ENCODE data around the gene RASD2. TPM values are rescaled to one million over a fixed set of nuclear protein-coding genes. Genes with fewer than 3 reads are reported as not detected.

Gene RASD2
- total RNA-seq, 2 experiments from 2014 or later = not detected

DNA sequence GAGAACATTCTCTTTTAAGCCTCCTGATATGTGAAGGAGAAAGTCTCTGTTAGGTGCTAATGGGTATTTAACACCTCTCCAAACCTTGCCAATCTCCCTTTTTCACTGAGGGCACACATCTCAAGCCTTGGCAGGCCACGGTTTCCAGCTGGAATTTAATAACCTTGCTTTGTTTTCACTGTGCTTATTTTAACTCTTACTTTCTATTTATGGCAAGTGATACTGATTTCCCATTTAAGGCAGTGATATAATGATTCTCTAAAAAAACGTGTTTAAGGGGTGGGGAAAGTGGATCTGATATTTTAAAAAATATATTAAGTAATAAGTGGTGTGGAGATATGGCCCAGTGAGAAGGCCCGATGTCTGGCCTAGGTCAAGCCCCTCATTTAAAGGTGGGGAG lies 1.1 kb upstream of the RASD2 start:
- CTCF ChIA-PET = interaction anchor here (1.8 to 2.8 kb wide), 2 partner anchors 13 to 526 kb away, joined by 4 to 11 read pairs; no protein-coding TSS in a partner anchor

DNA sequence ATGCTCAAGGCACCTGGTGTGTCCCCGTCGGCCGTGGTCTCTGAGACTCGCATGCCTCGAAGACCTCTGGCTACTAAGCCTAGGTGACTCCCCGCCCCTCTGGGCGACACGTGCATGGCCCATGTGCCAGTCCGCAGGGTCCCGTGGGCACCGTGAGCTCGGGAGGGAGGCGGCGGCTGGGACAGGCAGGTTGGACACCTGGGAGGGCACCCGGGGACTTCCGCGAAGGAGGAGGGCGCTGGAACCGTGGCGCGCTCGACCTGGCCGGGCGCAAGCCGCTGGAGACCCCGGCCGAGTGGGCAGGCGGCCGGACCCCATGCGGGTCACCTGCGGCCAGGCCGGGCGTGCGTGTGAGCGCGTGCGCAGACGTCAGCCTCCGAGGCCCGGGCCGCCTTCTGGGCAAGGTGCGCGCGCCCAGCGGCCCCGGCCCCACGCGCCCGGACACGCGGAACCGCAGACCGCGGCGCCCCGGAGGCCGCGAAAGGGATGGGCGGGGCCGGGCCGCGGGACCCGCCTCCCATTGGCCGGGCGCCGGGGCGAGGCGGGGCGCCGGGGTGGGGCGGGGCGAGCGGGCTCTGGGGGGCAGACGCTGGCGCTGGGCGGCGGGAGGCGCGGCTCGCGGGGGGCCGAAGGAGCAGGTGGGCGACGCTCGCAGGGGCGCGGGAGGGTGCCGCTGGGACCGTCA lies 579 bp upstream of the RASD2 start:
- H3K27ac Mint-ChIP-seq = no peak overlapping the region
- DNase-seq = peak; percentile 46
- H3K4me3 Mint-ChIP-seq = peak overlapping the region; percentile 63
- no peaks in the 10 kb centered on the region for H3K9me3 Mint-ChIP-seq
- H3K36me3 Mint-ChIP-seq (ENCODE audit: low read depth) = no peaks in the 10 kb centered on the region
- ChIA-PET CTCF (interaction anchor here (1.7 to 1.8 kb wide), 2 partner anchors 13 to 526 kb away, joined by 4 to 6 read pairs; no protein-coding TSS in a partner anchor), POLR2A (no interaction called here)
- H3K4me1 Mint-ChIP-seq = peaks cover 4% of the 10 kb centered on the region
- peaks cover 42% of the 10 kb centered on the region for H3K27me3 Mint-ChIP-seq

More for the DNA sequence above, 1.1 kb upstream of the RASD2 start:
- POLR2A ChIA-PET = no interaction called here
- Mint-ChIP-seq H3K27me3 (peaks cover 40% of the 10 kb centered on the region), H3K36me3 (ENCODE audit: low read depth) (no peaks in the 10 kb centered on the region), H3K4me1 (peaks cover 4% of the 10 kb centered on the region), H3K4me3 (peak overlapping the region; percentile 48), H3K9me3 (no peaks in the 10 kb centered on the region), H3K27ac (no peak overlapping the region)
- no peak for DNase-seq

DNA sequence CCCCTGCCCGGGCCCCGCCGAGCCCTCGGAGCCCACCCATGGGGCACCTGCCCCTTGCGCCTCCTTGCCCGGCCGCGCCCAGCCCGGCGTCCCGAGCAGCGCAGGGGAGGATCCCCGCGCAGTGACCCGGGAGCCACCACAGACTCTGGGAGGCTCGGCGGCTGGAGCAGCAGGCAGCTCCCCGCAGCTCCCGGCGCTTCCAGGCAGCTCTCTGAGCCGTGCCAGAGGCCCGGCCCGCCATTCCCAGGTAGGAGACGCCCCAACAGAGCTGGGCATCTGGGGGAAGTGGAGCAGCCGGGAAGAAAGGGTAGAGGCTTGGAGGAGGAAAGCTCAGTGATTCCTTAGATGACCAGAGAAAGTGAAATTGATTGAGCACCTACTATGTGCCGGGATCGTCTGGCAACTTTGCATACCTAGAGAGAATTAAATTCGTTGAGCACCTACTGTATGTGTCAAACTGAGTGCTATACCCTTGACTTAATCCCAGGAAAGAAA lies 670 bp downstream of the RASD2 start:
- ChIA-PET POLR2A (interaction anchor here (0.6 kb wide), 1 partner anchor 112 kb away, joined by 7 read pairs; no protein-coding TSS in a partner anchor), CTCF (interaction anchor here (0.8 to 1.8 kb wide), 5 partner anchors 9 to 524 kb away, joined by 3 to 6 read pairs (median 4); no protein-coding TSS in a partner anchor)
- Mint-ChIP-seq H3K27me3 (peaks cover 42% of the 10 kb centered on the region), H3K4me1 (peaks cover 4% of the 10 kb centered on the region), H3K27ac (no peak overlapping the region), H3K9me3 (no peaks in the 10 kb centered on the region), H3K4me3 (no peak overlapping the region), H3K36me3 (ENCODE audit: low read depth) (no peaks in the 10 kb centered on the region)
- DNase-seq = no peak

DNA sequence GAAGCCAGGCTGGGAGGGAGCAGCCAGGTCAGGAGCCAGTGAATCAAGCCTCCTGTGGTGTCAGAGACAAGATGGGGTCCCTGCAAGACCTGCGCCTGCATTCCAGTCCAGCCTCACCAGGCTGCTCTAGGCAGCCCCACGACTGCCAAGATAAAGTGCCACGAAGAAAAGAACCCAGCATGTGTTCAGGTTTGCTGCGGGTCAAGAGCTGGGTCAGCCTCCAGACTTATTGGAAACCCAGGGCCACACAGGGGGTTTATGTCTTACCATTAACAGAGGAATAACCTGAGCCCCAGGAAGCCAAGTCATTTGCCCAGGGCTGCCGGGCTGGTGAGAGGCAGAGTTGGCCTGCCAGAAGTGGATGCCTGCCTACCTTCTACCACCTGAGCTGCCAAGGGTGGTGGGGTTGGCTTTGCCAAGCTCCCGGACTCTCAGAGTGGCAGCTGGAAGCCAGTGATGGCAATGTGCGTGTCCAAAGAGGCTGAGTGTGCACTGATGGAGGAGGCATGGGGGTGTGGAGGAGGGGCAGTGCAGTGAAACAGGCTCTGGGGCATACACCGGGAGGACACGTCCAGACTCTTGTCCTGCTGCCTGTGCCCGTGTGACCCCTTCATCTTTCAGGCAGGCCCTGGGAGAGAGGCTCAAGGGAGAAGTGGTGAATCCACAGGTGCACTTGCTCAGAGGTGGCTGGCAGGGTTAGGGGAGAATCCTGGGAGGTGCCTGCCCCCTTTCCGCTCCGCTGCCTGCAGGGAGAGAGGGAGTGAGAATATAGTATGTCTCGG lies 1.7 kb downstream of the RASD2 start:
- Mint-ChIP-seq H3K9me3 (no peaks in the 10 kb centered on the region), H3K27me3 (peaks cover 42% of the 10 kb centered on the region), H3K27ac (no peak overlapping the region), H3K36me3 (ENCODE audit: low read depth) (no peaks in the 10 kb centered on the region), H3K4me1 (peaks cover 4% of the 10 kb centered on the region), H3K4me3 (no peak overlapping the region)
- no peak for DNase-seq
- CTCF ChIA-PET = interaction anchor here (0.6 to 1.7 kb wide), 5 partner anchors 10 to 111 kb away, joined by 3 to 6 read pairs (median 3); no protein-coding TSS in a partner anchor
- POLR2A ChIA-PET = no interaction called here

DNA sequence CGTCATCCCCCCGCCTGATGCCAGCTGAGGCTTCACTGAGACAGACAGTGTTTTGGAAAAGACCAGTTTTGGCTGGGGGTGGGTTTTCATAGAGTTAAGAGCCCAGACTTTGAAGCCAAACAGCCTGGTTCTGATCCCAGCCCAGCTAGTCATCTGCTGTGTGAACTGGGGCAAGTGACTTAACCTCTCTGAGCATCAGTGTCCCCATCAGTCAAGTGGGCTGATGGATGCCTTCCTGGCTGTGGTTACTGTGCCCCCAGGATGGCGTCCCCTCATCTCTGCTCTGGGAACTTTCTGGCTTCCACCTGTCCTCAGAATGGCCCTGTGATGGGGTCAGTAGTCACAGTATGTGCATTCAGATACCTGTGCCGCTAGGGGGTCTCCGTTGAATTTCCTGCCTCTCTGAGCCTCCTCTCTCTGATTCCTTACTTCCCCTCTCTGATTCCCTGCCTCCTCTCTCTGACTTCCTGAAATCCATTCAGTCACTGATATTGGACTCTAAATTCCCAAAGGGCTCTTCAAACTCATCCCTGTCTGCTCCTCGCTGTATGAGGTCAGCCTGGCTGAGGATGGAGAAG lies 2.4 kb downstream of the RASD2 start:
- Mint-ChIP-seq H3K4me3 (no peak overlapping the region), H3K9me3 (no peaks in the 10 kb centered on the region), H3K27ac (no peak overlapping the region), H3K27me3 (peaks cover 42% of the 10 kb centered on the region), H3K4me1 (peaks cover 4% of the 10 kb centered on the region), H3K36me3 (ENCODE audit: low read depth) (no peaks in the 10 kb centered on the region)
- DNase-seq = no peak
- ChIA-PET POLR2A (no interaction called here), CTCF (interaction anchor here (1.0 kb wide), 1 partner anchor 112 kb away, joined by 3 read pairs; no protein-coding TSS in a partner anchor)

DNA sequence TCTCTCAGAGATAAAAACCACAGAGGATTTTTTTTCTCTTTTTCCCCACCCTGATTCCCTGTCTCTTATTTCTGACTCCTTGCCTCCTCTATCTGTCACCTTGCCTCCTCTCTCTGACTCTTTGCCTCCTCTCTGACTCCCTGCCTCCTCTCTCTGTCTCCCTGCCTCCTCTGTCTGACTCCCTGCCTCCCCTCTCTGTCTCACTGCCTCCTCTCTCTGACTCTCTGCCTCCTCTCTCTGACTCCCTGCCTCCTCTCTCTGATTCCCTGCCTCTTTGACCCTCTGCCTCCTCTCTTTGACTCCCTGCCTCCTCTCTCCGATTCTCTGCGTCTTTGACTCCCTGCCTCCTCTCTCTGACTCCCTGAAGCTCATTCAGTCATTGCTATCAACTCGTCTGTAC lies 3.1 kb downstream of the RASD2 start:
- ChIA-PET POLR2A (no interaction called here), CTCF (interaction anchor here (0.6 to 1.4 kb wide), 3 partner anchors 10 to 642 kb away, joined by 3 to 6 read pairs (median 5); no protein-coding TSS in a partner anchor)
- Mint-ChIP-seq H3K4me3 (no peak overlapping the region), H3K4me1 (peaks cover 4% of the 10 kb centered on the region), H3K27ac (no peak overlapping the region), H3K9me3 (no peaks in the 10 kb centered on the region), H3K36me3 (ENCODE audit: low read depth) (no peaks in the 10 kb centered on the region), H3K27me3 (peaks cover 41% of the 10 kb centered on the region)
- no peak for DNase-seq

DNA sequence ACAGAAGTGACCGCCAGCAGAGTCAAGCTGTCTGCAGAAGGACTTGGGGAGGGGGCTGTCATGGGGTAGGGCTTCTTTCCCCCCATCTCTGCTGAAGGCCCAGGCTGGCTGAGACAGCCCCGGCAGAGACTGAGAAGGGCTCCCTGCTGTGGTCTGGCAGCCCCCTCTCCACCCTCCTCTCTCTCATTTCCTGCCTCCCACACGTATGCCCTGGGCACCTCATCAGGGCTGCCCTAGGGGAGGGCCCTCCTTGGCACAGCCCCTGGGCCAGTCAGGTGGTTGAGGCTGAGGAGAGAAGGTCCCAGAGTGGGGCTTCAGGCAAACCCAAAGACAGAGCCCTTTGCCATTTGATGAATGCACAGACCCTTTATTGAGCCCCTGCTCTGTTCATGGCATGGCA lies 3.6 kb downstream of the RASD2 start:
- Mint-ChIP-seq H3K36me3 (ENCODE audit: low read depth) (no peaks in the 10 kb centered on the region), H3K4me1 (peaks cover 4% of the 10 kb centered on the region), H3K27ac (no peak overlapping the region), H3K4me3 (no peak overlapping the region), H3K9me3 (no peaks in the 10 kb centered on the region), H3K27me3 (peaks cover 40% of the 10 kb centered on the region)
- DNase-seq = no peak
- ChIA-PET POLR2A (no interaction called here), CTCF (interaction anchor here (0.6 to 1.4 kb wide), 4 partner anchors 10 to 641 kb away, joined by 3 to 6 read pairs (median 4); no protein-coding TSS in a partner anchor)

DNA sequence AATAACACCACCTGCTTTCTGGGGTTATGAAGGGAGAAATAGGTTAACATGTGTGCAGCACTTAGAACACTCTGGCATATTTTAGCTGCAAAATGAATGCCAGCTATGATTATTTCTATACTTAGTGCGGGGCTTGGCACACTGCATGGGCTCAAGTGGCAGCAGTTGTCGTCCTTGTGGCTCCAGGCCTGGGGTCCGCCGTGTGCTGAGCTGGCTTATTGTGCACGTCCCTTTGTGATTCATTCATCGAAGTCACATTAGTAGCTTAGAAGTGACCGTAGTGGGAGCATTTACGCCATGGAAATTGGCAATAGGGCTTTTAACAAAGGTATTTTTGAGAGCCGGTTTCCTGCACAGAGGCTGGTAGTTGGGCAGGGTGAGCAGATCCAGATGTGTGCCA lies 4.2 kb downstream of the RASD2 start:
- peaks cover 36% of the 10 kb centered on the region for H3K27me3 Mint-ChIP-seq
- H3K27ac Mint-ChIP-seq = no peak overlapping the region
- ChIA-PET POLR2A (no interaction called here), CTCF (interaction anchor here (0.7 to 1.4 kb wide), 3 partner anchors 8 to 30 kb away, joined by 3 to 5 read pairs (median 4); no protein-coding TSS in a partner anchor)
- no peaks in the 10 kb centered on the region for H3K36me3 Mint-ChIP-seq (ENCODE audit: low read depth)
- H3K4me1 Mint-ChIP-seq = peaks cover 2% of the 10 kb centered on the region
- no peak for DNase-seq
- H3K9me3 Mint-ChIP-seq = no peaks in the 10 kb centered on the region
- no peak overlapping the region for H3K4me3 Mint-ChIP-seq

DNA sequence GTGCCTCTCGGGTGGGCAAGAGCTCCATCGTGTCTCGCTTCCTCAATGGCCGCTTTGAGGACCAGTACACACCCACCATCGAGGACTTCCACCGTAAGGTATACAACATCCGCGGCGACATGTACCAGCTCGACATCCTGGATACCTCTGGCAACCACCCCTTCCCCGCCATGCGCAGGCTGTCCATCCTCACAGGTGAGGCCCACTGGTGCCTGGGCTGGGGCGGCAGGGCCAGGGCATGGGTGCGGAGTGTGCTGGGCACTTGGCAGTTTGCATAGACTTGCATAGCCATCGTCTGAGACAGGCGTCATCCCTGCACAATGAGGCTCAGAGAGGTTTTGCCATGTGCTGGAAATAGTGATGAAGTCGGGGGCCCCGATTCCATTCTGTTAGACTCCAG lies 6.3 kb downstream of the RASD2 start:
- Mint-ChIP-seq H3K27ac (no peak overlapping the region), H3K4me1 (no peaks in the 10 kb centered on the region), H3K36me3 (ENCODE audit: low read depth) (no peaks in the 10 kb centered on the region), H3K27me3 (peaks cover 27% of the 10 kb centered on the region), H3K4me3 (no peak overlapping the region), H3K9me3 (no peaks in the 10 kb centered on the region)
- ChIA-PET POLR2A (no interaction called here), CTCF (interaction anchor here (0.6 kb wide), 1 partner anchor 216 kb away, joined by 3 read pairs; no protein-coding TSS in a partner anchor)
- no peak for DNase-seq

DNA sequence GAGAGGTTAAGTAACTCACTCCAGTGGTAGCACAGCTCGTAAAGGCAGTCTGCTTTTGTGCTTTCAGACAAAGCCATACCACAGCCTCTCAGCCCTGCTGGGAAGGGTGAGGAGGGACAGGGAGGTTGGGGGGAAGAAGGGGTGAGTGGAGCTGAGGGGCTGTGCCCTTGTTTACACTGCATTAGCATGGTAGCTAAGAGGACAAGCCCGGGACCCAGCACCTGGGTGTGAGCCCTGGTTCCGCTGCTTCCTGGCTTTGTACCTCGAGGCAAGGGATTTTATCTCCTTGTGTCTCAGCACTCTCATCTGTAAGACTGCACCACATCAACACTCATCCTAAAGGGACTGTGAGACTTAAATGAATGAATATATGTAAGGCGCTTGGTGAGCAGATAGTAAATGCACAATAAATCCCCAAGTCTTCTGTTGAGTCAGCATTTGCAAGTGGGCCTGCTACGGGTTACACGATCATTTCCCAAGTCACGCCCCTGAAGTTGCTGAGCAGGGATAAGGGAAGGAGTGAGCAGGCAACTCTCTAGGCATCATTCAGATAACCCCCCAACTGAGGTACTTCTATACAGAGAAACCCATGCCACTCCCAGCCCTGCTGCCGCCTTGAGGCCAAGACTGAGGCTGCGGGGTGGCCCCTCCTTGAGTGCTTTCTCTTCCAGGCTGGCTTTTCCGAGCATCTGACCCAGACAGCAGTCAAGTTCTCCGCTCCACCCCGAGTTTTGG lies 7.5 kb downstream of the RASD2 start:
- no peak overlapping the region for H3K27ac Mint-ChIP-seq
- H3K27me3 Mint-ChIP-seq = peaks cover 14% of the 10 kb centered on the region
- ChIA-PET CTCF (interaction anchor here (0.7 kb wide), 1 partner anchor 66 kb away, joined by 3 read pairs; no protein-coding TSS in a partner anchor), POLR2A (no interaction called here)
- no peaks in the 10 kb centered on the region for H3K9me3 Mint-ChIP-seq
- no peaks in the 10 kb centered on the region for H3K36me3 Mint-ChIP-seq (ENCODE audit: low read depth)
- H3K4me1 Mint-ChIP-seq = peaks cover 11% of the 10 kb centered on the region
- DNase-seq = no peak
- no peak overlapping the region for H3K4me3 Mint-ChIP-seq

DNA sequence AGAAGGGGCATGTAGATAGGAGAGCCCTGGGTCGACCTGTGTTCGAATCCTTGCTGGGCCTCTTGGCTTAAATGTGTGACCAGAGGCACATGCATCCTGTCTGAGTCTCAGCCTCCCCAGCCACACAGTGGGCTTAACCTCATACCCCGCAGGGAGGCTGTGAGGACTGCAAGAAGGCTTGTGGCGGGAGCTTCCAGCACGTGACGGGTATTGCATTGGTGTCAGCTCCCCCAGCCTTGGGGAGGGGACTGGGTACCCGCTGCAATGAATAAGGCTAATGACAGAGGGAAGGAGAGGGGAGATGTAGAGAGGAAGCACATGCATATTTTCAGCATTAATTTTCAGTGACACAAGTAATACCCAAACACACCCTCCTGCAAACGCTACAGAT lies 8.1 kb downstream of the RASD2 start:
- H3K27ac Mint-ChIP-seq = no peak overlapping the region
- no peak overlapping the region for H3K4me3 Mint-ChIP-seq
- POLR2A ChIA-PET = no interaction called here
- no peaks in the 10 kb centered on the region for H3K9me3 Mint-ChIP-seq
- peaks cover 16% of the 10 kb centered on the region for H3K4me1 Mint-ChIP-seq
- DNase-seq = no peak
- peaks cover 9% of the 10 kb centered on the region for H3K27me3 Mint-ChIP-seq
- CTCF ChIA-PET = no interaction called here
- H3K36me3 Mint-ChIP-seq (ENCODE audit: low read depth) = no peaks in the 10 kb centered on the region

DNA sequence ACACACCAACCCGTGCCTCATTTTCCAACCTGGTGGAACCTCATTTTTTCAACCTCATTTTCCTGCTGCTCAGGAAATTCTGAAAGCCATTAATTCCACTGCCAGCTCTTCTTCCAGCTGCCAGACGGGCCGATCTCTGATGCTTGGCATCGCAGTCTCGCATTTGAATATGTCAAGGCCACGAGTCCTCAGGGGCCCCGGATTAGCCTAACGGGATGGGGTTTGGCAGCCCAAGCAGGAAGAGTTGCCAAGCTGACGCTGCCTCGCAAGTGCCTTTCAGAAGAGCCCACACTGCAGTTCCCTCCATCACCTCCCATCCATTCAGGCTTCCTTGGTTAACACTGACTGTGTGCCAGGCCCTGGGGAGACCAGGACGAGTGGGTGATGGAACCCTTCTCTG lies 8.7 kb downstream of the RASD2 start:
- Mint-ChIP-seq H3K9me3 (no peaks in the 10 kb centered on the region), H3K36me3 (ENCODE audit: low read depth) (no peaks in the 10 kb centered on the region), H3K4me1 (peaks cover 18% of the 10 kb centered on the region), H3K4me3 (no peak overlapping the region), H3K27me3 (peaks cover 6% of the 10 kb centered on the region), H3K27ac (no peak overlapping the region)
- ChIA-PET CTCF (no interaction called here), POLR2A (no interaction called here)
- DNase-seq = no peak

All from activated CD4-positive, alpha-beta T cell treated with anti-CD3 and anti-CD28 coated beads, Interleukin-2, amount 10 ng/mL, durations not matched to agents 7 days and 5 days (primary cell).